ENCODE measurements around the gene NME1. TPM values are rescaled to one million over a fixed set of nuclear protein-coding genes. Genes with fewer than 3 reads are reported as not detected.

NME1 gene
- total RNA-seq, 4 donors from 2014 or later = 28.5 to 50.9 (median 38.5) TPM

DNA sequence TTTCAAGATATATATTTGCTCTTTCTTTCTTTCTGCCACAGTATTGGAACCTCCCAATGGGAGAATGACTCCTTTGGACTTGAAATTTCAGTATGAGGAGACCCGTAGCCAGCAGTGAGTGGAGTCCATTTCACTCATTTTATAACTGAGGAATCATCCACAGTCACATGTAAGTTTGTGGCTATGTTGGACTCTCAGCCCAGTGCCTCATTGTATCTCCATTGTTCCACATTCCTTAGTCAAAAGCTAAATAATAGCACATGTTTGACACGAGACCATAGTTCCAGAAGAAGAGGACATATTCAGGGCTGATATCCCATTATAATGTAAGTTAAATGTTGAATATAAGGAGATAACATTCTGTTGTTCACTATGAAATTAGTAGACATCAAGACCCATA, 20.0 kb upstream of the NME1 start:
- 87 to 89% methylated on average over 2 of the region's 2 CpGs for WGBS, 2 donors

DNA sequence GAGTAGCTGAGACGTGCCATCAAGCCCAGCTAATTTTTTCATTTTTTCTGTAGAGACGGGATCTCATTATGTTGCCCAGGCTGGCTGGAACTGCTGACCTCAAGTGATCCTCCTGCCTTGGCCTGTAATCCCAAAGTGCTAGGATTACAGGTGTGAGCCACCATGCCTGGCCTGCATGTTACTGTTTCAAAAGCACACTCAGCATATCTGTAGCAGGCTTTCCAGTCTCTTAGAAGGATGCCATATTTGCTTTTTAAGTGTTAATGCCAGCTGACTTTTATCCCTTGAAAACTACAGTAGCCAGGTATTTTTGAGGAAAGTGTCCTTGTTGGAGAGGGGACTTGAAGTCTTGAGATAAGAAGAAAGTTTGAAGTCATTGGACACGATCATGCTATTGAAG, 17.4 kb upstream of the NME1 start:
- Histone ChIP-seq H3K36me3 (no peaks in the 10 kb centered on the region), H3K9me3 (no peaks in the 10 kb centered on the region), H3K27me3 (no peaks in the 10 kb centered on the region), H3K4me1 (peaks cover 7 to 19% of the 10 kb centered on the region in 2 donors), H3K4me3 (replicated peaks in 1 of 3) (no peak overlapping the region), H3K27ac (no peak overlapping the region)
- no peak for DNase-seq
- TF ChIP-seq POLR2A (IDR thresholded peaks at IDR 0.05) = no peak
- 88 to 97% methylated on average over 3 of the region's 3 CpGs for WGBS, 2 donors
- intact Hi-C loops (cut with DNase I) = no loop called here

More for the DNA sequence above, 20.0 kb upstream of the NME1 start:
- intact Hi-C loops (cut with DNase I) = no loop called here
- no peaks in the 10 kb centered on the region for H3K9me3 ChIP-seq
- H3K4me1 ChIP-seq = peaks cover 7 to 21% of the 10 kb centered on the region in 2 donors
- H3K27ac ChIP-seq = peak overlapping the region; percentile 40 to 79 (median 41)
- no peak overlapping the region for H3K4me3 ChIP-seq (replicated peaks in 1 of 3)
- H3K27me3 ChIP-seq = no peaks in the 10 kb centered on the region
- DNase-seq = no peak
- no peak for TF ChIP-seq POLR2A (IDR thresholded peaks at IDR 0.05)
- TF ChIP-seq, protein P1, sequence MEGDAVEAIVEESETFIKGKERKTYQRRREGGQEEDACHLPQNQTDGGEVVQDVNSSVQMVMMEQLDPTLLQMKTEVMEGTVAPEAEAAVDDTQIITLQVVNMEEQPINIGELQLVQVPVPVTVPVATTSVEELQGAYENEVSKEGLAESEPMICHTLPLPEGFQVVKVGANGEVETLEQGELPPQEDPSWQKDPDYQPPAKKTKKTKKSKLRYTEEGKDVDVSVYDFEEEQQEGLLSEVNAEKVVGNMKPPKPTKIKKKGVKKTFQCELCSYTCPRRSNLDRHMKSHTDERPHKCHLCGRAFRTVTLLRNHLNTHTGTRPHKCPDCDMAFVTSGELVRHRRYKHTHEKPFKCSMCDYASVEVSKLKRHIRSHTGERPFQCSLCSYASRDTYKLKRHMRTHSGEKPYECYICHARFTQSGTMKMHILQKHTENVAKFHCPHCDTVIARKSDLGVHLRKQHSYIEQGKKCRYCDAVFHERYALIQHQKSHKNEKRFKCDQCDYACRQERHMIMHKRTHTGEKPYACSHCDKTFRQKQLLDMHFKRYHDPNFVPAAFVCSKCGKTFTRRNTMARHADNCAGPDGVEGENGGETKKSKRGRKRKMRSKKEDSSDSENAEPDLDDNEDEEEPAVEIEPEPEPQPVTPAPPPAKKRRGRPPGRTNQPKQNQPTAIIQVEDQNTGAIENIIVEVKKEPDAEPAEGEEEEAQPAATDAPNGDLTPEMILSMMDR (IDR thresholded peaks at IDR 0.05) = no peak
- no peaks in the 10 kb centered on the region for H3K36me3 ChIP-seq

DNA sequence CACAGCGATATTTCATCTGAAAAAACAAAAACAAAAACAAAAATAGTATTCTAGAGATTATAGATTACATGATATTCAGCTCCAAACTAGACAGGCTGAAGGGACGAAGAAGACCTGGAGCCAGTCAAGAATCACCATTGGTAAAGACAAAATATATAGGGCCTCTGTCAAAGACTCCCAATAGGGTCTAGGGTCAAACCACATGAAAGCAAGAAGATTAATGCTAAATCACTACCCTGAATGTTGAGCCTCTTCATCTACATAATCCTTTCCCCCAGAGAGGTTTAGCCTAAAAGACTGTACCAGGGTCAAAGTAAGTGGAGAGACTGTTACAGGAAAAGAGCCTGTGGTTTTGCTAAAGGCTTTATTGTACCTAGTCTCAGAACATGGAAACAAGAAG, 10.8 kb upstream of the NME1 start:
- intact Hi-C loops (cut with DNase I) = no loop called here
- DNase-seq = no peak
- no peak for TF ChIP-seq POLR2A (IDR thresholded peaks at IDR 0.05)
- TF ChIP-seq, protein P1 (IDR thresholded peaks at IDR 0.05) = no peak
- no peaks in the 10 kb centered on the region for H3K36me3 ChIP-seq
- H3K27me3 ChIP-seq = no peaks in the 10 kb centered on the region
- 88 to 91% methylated on average over 2 of the region's 2 CpGs for WGBS, 2 donors
- no peaks in the 10 kb centered on the region for H3K4me1 ChIP-seq
- H3K9me3 ChIP-seq = no peaks in the 10 kb centered on the region
- no peak overlapping the region for H3K27ac ChIP-seq
- H3K4me3 ChIP-seq (replicated peaks in 1 of 3) = no peak overlapping the region

DNA sequence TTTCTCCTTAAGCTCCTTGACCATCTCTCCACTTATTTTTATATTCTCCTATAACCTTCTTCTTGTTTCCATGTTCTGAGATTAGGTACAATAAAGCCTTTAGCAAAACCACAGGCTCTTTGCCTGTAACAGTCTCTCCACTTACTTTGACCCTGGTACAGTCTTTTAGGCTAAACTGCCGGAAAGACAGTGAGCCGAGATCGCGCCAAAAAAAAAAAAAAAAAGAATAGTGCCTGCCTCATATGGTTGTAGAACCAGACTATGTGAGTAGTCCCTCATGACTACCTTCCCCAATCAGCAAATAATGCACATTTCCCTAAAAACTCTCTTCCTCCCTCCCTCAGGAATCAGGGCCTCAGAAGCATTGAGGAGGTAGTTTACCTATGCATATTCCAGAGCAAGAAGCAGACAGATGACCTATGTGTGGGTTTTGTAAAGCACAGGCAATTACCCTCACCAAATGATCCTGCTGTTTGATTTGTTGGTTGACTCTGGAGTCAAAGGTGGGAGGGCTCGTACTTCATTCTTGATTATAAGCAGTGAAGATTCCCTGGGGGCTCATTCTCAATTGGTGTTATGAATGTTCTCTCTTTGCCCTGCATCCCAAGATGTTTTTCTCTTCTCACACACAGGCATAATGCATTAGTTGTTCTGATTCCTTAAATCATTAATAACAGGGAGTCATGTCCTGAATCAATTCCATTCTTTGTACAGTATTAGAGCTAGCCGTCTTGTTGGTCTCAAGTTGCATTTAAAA, 8.9 kb upstream of the NME1 start:
- Histone ChIP-seq H3K36me3 (no peaks in the 10 kb centered on the region), H3K27ac (no peak overlapping the region), H3K4me1 (no peaks in the 10 kb centered on the region), H3K27me3 (no peaks in the 10 kb centered on the region), H3K4me3 (replicated peaks in 1 of 3) (no peak overlapping the region), H3K9me3 (no peaks in the 10 kb centered on the region)
- WGBS, 2 donors = 73 to 75% methylated on average over 6 of the region's 6 CpGs
- DNase-seq = no peak
- TF ChIP-seq, protein P1 (IDR thresholded peaks at IDR 0.05) = no peak
- TF ChIP-seq POLR2A (IDR thresholded peaks at IDR 0.05) = no peak
- intact Hi-C loops (cut with DNase I) = no loop called here

DNA sequence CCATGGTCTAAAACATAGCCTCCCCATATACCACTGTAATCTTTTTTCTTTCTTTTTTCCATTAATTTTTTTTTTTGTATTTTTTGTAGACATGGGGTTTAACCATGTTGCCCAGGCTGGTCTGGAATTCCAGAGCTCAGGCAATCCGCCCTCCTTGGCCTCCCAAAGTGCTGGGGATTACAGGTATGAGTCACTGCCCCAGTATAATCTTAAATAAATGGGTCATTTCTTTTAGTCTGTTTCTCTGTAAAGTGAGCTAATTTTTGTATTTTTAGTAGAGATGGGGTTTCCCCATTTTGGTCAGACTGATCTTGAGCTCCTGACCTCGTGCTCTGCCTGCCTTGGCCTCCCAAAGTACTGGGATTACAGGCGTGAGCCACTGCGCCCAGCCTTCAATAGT, 5.7 kb upstream of the NME1 start:
- intact Hi-C loops (cut with DNase I) = no loop called here
- no peaks in the 10 kb centered on the region for H3K9me3 ChIP-seq
- WGBS, 2 donors = 85 to 89% methylated on average over 4 of the region's 4 CpGs
- TF ChIP-seq, protein P1 (IDR thresholded peaks at IDR 0.05) = no peak
- no peak for TF ChIP-seq POLR2A (IDR thresholded peaks at IDR 0.05)
- H3K27ac ChIP-seq = no peak overlapping the region
- no peaks in the 10 kb centered on the region for H3K36me3 ChIP-seq
- DNase-seq = no peak
- no peaks in the 10 kb centered on the region for H3K27me3 ChIP-seq
- H3K4me1 ChIP-seq = peaks cover 3 to 4% of the 10 kb centered on the region in 2 donors
- no peak overlapping the region for H3K4me3 ChIP-seq (replicated peaks in 1 of 3)
